Activated T-helper 9 cell treated with anti-CD3 and anti-CD28 coated beads, Interleukin-2, amount 50 U/mL, for 16 hours (primary cell): ENCODE data around the gene RASGRF1.
"Not testable (repeated sequence)": the region's sequence is repeated elsewhere in the genome, so short reads cannot be mapped to it uniquely, and the experiment has no call there.

Experiments
- DNase-seq: peaks from one replicate; pipeline ENCODE4 v3.0.0-alpha.2; 2020; ENCODE audit warnings: low read depth

Gene RASGRF1

GRCh38 chr15:79090487-79091203, at the start of gene RASGRF1:
TSS of gene RASGRF1 (minus strand) at chr15:79090780. CDS start at chr15:79090498, 282 bp downstream.
- no peak for DNase-seq

GRCh38 chr15:79136434-79137046, 46.0 kb upstream of the RASGRF1 start:
- no peak for DNase-seq

GRCh38 chr15:79133309-79133708, 42.7 kb upstream of the RASGRF1 start:
- no peak for DNase-seq

- no peak for DNase-seq
Measured at GRCh38 chr15:79132770-79133169, 42.2 kb upstream of the RASGRF1 start.

GRCh38 chr15:79132361-79132760, 41.8 kb upstream of the RASGRF1 start:
- no peak for DNase-seq

- no peak for DNase-seq
Measured at GRCh38 chr15:79130535-79131130, 40.1 kb upstream of the RASGRF1 start.

GRCh38 chr15:79129235-79129634, 38.7 kb upstream of the RASGRF1 start:
- no peak for DNase-seq

GRCh38 chr15:79128556-79128955, 38.0 kb upstream of the RASGRF1 start:
- DNase-seq, result no peak

- DNase-seq, result no peak
Measured at GRCh38 chr15:79124388-79124787, 33.8 kb upstream of the RASGRF1 start.

- no peak for DNase-seq
Measured at GRCh38 chr15:79122991-79123390, 32.4 kb upstream of the RASGRF1 start.

- DNase-seq, result no peak
Measured at GRCh38 chr15:79122391-79122790, 31.8 kb upstream of the RASGRF1 start.

- DNase-seq, result no peak
Measured at GRCh38 chr15:79121571-79121970, 31.0 kb upstream of the RASGRF1 start.

GRCh38 chr15:79117442-79118204, 27.0 kb upstream of the RASGRF1 start:
- DNase-seq, result no peak

- DNase-seq, result no peak
Measured at GRCh38 chr15:79116771-79117170, 26.2 kb upstream of the RASGRF1 start.

- DNase-seq, result no peak
Measured at GRCh38 chr15:79115986-79116665, 25.5 kb upstream of the RASGRF1 start.

- no peak for DNase-seq
Measured at GRCh38 chr15:79113831-79114230, 23.3 kb upstream of the RASGRF1 start.

GRCh38 chr15:79111404-79111803, 20.8 kb upstream of the RASGRF1 start:
- not testable (repeated sequence) for DNase-seq

- DNase-seq, result no peak
Measured at GRCh38 chr15:79105141-79105540, 14.6 kb upstream of the RASGRF1 start.

- no peak for DNase-seq
Measured at GRCh38 chr15:79102595-79102994, 12.0 kb upstream of the RASGRF1 start.

- no peak for DNase-seq
Measured at GRCh38 chr15:79101866-79102581, 11.4 kb upstream of the RASGRF1 start.

- DNase-seq, result no peak
Measured at GRCh38 chr15:79099692-79100091, 9.1 kb upstream of the RASGRF1 start.
